AG04450 (cell line): ENCODE results near the gene CHMP4A. TPM values are rescaled to one million over a fixed set of nuclear protein-coding genes. Genes with fewer than 3 reads are reported as not detected.

Experiments used
- CTCF ChIA-PET: fragments of 300-600, 350-600 bp; formaldehyde crosslinking; extraction: SDS; loops from one replicate; lab custom pipeline; 2022; ENCODE audit warnings: antibody characterized with exemption, inconsistent platforms; lab: Charles Lee
- POLR2A ChIA-PET: fragments of 350-600 bp; formaldehyde crosslinking; extraction: SDS; loops from one replicate; lab custom pipeline; 2021; ENCODE audit warnings: antibody characterized with exemption, inconsistent platforms; lab: Yijun Ruan, JAX
- DNase-seq: peaks from one replicate; pipeline ENCODE4 v3.0.0-alpha.2; 2011; ENCODE audit warnings: low read depth, low spot score
- H3K27ac ChIP-seq: one replicate; pipeline ENCODE4 v1.5.1; 2012; ENCODE audit warnings: low read depth, low read length, control low read depth
- H3K27me3 ChIP-seq: one replicate; pipeline ENCODE4 v1.6.0; 2012; ENCODE audit warnings: low read length; ENCODE audit not compliant: control insufficient read depth, insufficient read depth
- H3K4me3 ChIP-seq: 2 replicates; pipeline ENCODE4 v1.5.1; 2011; ENCODE audit warnings: mild to moderate bottlenecking, low read depth, low read length, control low read depth
- H3K9me3 ChIP-seq: 2 replicates; pipeline ENCODE4 v1.5.1; 2012; ENCODE audit warnings: low read length; ENCODE audit not compliant: control insufficient read depth, insufficient read depth
- polyA plus RNA-seq: library from polyadenylated mRNA; depleted of rRNA; stranded (reverse); fragments of >200 nt; gene quantifications from 2 replicates; pipeline ENCODE4 v1.2.3, GENCODE V29; 2011
- TF ChIP-seq, protein P1 (sequence below): IDR thresholded peaks from 2 replicates; pipeline ENCODE4 v1.5.1; 2011; ENCODE audit warnings: low read depth, low read length, control low read depth, inconsistent platforms

The CHMP4A gene
- polyA plus RNA-seq, 1 experiment = 55.7 TPM

DNA sequence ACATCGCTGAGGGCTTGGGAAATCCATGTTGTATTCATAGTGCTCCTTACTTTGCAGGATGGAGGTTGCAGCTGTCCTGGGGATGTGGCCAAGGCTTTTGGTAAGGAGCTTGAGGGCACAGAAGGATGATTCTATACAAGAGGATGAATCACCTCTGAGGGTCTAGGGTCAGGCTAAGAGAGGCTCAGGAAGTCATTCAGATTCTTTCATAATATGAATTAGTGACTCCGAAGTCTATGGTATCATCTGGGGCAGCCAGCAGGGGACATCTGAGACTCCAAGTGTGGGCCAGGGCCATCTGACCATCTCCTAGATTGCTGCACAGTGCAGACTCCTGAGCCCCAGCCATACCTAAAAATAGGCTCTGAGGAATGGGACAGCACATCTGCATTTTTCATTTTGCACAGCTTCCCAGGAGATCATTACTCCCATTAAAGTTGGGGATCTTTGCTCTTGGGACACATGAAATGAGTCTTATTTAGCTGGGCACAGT, 24.2 kb upstream of the CHMP4A start:
- Histone ChIP-seq H3K4me3 (no peak overlapping the region), H3K9me3 (no peaks in the 10 kb centered on the region), H3K27me3 (no peaks in the 10 kb centered on the region), H3K27ac (no peak overlapping the region)
- TF ChIP-seq, protein P1, sequence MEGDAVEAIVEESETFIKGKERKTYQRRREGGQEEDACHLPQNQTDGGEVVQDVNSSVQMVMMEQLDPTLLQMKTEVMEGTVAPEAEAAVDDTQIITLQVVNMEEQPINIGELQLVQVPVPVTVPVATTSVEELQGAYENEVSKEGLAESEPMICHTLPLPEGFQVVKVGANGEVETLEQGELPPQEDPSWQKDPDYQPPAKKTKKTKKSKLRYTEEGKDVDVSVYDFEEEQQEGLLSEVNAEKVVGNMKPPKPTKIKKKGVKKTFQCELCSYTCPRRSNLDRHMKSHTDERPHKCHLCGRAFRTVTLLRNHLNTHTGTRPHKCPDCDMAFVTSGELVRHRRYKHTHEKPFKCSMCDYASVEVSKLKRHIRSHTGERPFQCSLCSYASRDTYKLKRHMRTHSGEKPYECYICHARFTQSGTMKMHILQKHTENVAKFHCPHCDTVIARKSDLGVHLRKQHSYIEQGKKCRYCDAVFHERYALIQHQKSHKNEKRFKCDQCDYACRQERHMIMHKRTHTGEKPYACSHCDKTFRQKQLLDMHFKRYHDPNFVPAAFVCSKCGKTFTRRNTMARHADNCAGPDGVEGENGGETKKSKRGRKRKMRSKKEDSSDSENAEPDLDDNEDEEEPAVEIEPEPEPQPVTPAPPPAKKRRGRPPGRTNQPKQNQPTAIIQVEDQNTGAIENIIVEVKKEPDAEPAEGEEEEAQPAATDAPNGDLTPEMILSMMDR = no peak
- DNase-seq = no peak
- ChIA-PET CTCF (interaction anchor here (1.0 kb wide), 1 partner anchor 9 kb away, joined by 5 read pairs; no protein-coding TSS in a partner anchor), POLR2A (no interaction called here)

DNA sequence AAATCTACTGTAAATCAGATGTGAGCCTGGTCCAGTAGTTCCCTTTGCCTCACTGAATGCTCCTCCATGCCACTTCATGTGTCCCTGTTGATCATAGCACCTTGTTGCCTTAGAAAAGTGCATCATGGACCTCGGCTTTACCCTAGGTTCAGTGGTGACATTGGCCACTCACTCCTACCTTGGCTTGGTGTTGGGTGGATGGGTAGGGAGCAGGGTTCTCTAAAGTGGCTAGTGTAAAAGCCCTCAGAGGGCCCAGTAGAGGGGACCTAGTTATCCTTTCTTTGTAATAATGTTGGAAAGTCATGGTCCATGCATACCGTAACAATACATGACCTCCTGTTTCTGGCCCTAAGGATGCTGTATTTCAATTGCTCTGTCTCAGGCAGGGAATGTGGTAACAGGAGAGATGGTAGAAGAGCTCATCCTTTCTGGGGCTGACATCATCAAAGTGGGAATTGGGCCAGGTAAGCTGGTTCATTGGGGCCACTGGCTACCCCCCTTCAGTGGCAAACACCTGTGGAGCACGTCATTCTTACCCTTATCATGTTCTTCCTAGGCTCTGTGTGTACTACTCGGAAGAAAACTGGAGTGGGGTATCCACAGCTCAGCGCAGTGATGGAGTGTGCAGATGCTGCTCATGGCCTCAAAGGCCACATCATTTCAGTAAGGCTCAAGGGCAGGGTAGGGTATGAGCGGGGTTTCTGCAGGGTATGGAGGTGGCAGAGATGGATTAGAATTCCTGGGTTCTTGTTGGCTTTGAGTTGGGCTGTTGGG, 23.6 kb upstream of the CHMP4A start:
- POLR2A ChIA-PET = no interaction called here
- Histone ChIP-seq H3K9me3 (no peaks in the 10 kb centered on the region), H3K27me3 (no peaks in the 10 kb centered on the region), H3K27ac (no peak overlapping the region), H3K4me3 (no peak overlapping the region)
- CTCF ChIA-PET = interaction anchor here (1.1 kb wide), 1 partner anchor 71 kb away, joined by 3 read pairs; the partner anchor contains the start of gene CIDEB
- no peak for DNase-seq
- TF ChIP-seq, protein P1 = no peak

DNA sequence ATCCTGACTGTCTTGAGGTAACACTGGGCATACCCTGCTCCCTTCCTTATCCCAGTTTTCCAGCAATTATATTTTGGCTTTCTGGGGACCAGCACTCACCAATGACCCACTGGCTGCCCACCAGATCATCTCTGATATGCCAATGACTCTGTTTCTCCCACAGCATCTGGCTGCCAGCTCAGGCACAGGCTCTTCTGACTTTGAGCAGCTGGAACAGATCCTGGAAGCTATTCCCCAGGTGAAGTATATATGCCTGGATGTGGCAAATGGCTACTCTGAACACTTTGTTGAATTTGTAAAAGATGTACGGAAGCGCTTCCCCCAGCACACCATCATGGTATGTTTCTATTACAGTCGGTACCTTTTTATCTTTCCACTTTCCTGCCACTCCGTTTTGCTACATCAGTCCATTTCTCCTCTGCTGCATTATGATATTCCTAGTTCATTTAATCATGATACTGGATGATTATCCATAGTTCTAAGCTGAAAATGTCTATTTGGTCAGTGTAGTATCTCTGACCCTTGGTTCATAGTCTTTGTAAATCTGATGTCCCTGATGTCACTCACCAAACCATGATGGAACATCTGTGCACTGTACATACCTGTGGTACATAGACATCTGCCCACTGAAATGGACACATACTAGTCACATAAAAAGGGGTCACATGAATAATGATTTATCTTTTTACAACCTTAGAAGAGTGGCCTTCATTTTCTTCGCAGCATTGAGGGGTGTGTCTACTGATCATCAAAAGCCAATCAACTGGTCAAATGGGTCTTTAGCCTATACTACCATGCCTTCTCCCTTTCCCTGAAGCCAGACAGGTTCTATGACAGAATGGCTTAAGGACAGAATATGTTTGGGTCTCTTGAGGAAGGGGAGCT, 22.8 kb upstream of the CHMP4A start:
- TF ChIP-seq, protein P1 = no peak
- Histone ChIP-seq H3K9me3 (no peaks in the 10 kb centered on the region; the same call in 1 of the 2 replicates), H3K4me3 (no peak overlapping the region), H3K27ac (no peak overlapping the region), H3K27me3 (no peaks in the 10 kb centered on the region)
- DNase-seq = no peak
- POLR2A ChIA-PET = no interaction called here
- CTCF ChIA-PET = interaction anchor here (1.1 kb wide), 1 partner anchor 72 kb away, joined by 3 read pairs; the partner anchor contains the start of gene CIDEB

DNA sequence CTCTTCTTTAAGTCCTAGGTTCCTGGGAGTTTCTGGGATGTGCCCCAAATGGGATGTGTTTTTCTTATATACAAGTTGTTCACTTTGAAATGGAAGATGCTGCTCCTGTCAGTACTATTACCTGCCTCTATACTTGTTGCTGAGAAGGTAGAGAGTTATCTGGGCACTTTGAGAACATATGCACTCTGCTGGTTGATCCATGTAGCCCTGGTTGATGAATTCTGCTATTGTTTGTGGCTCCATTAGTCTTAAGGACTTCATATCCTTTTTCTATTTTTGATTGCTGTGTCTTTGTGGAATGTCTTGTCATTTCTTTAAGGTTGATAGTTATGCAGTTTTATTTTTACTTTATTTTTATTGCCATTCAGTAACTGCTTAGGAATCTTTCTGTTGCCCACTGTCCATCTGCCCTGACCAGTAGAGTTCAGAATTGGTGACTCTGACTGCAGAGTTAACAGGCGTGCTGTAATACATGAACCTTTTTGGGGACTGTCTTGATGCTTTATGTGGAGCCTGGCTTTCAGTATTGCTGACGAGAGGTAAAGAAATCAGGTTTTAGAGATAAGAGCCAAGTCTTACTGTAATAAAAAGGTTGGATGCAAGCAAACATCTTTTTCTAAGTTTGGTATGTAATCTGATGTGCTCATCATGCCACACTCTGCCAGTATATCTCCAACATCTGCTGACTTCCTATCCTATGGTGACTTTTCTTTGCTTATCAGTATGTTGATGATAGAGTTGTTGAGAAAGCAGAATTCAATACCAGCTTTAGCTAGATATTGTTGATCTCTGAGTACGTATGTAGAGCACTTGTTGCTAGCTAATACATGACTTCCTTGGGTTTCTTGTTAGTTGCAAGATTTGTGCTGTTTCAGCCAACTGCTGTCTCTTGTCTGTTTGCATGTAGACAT, 21.1 kb upstream of the CHMP4A start:
- ChIA-PET CTCF (interaction anchor here (0.9 to 1.2 kb wide), 2 partner anchors 73 to 74 kb away, joined by 4 to 5 read pairs; partner anchors contain the start of genes CIDEB and IRF9), POLR2A (no interaction called here)
- Histone ChIP-seq H3K27me3 (no peaks in the 10 kb centered on the region), H3K4me3 (no peak overlapping the region), H3K27ac (no peak overlapping the region), H3K9me3 (no peaks in the 10 kb centered on the region; the same call in 1 of the 2 replicates)
- DNase-seq = no peak
- TF ChIP-seq, protein P1 = no peak
